ENCODE data around the gene RTL5.

RTL5 gene

DNA sequence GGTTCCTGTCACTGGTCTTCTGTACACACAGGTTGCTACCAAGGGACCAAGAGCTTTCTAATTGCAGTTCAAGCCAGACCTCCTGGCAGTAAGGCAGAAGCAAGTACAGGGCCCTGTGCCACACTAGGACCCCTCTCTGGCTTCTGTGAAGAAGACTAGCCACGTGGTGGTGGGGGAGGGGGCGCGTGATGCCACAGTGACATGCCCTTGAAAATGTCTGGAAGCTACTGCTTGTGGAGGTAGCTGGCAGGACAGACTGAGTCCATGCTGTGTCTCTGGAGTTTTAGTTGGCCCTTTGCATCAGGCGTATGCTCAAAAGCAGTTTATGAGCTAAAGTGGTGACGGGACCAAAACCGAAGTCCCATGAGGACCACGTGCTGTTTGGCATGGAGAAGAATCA, 50.9 kb downstream of the RTL5 start:
- in situ Hi-C loops (cut with MboI; ENCODE audit: low sequenced_read_pairs), result no loop called here

DNA sequence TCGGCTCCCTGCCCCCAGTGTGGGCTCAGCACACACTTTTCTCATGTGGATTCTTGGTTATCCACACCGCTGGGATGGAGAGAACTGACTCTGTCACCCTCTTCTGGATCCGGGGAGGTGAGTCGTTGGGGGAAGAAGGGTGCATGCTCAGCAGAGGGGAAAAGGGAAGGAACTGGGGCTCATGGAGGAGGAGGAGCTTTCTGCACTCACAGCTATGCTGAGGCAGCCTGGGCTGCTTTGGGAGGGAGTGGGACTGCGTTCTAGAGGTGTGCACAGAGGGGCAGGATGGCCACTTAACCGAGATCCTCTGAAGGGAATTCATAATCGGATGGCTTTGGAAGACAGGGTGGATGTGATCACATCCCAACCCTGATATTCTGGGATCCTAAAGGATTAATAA, 51.6 kb downstream of the RTL5 start:
- in situ Hi-C loops (cut with MboI; ENCODE audit: low sequenced_read_pairs), result no loop called here

DNA sequence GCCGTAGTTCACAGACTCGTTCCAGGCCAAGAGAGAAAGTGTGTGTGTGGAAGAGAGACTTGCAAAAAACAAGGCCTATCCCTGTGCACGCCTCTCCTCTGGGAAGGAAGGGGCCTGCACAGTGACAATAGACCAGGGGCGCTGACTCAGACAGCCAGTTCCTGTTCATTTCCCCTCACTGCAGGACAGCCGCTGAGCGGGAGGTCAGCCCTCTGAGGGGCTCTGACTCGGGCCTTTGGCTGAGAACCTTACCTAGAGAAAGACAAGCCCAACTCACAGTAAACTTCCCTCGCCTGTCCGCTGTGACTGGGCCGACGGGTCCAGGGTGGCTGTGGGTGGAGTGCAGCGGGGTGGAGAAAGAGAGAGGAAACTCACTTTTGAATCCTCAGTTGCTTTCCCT, 52.1 kb downstream of the RTL5 start:
- in situ Hi-C loops (cut with MboI; ENCODE audit: low sequenced_read_pairs), result no loop called here

DNA sequence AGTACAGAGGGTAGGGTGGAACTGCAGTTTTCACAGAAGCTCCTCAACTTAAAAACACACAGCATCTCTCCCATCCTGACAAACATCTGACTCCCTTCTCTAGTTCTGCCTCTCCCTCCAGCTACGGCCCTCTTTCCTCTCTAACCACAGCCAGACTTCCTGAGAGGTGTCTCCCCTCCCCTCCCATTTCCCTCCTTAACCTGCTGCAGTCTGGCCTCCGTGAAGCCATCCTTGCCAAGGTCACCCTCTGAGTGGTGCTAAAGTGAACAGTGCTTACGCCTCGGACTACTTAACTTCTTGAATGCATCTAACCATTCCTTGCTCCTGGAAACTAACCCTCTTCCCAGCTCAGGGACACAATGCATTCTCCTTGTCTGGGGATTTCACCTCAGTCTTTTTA, 53.3 kb downstream of the RTL5 start:
- in situ Hi-C loops (cut with MboI; ENCODE audit: low sequenced_read_pairs), result no loop called here
